HCT116 (cell line): Measurements from ENCODE around the gene ZGPAT.

ENCODE experiments used
- POLR2A ChIP-seq: IDR thresholded peaks from 2 replicates; pipeline ENCODE4 v1.7.0; 2011; ENCODE audit warnings: borderline replicate concordance; ENCODE audit not compliant: insufficient read depth, insufficient read length; ENCODE audit errors: extremely low read depth
- POLR2AphosphoS5 ChIP-seq: IDR thresholded peaks from 2 replicates; pipeline ENCODE4 v1.6.1; 2011; ENCODE audit warnings: mild to moderate bottlenecking, low read depth, low read length, moderate library complexity
- RAD21 ChIP-seq: IDR thresholded peaks from 2 replicates; pipeline ENCODE4 v1.6.1; 2012; ENCODE audit warnings: low read depth, mild to moderate bottlenecking
- SIN3A ChIP-seq: IDR thresholded peaks from 2 replicates; pipeline ENCODE4 v1.6.1; 2012; ENCODE audit warnings: low read depth
- SRF ChIP-seq: IDR thresholded peaks from 2 replicates; pipeline ENCODE4 v1.6.1; 2012; ENCODE audit warnings: low read depth
- YY1 ChIP-seq: IDR thresholded peaks from 2 replicates; pipeline ENCODE4 v1.6.1; 2011; ENCODE audit warnings: low read length, low read depth, moderate library complexity, mild to moderate bottlenecking; ENCODE audit not compliant: insufficient replicate concordance; ENCODE audit errors: extremely low read depth
- ZNF274 ChIP-seq: fragments of 200-500 bp; sonication (Bioruptor generic); IDR thresholded peaks from 2 replicates; pipeline ENCODE4 v1.6.1; 2014; ENCODE audit warnings: mild to moderate bottlenecking, low read depth, low read length, inconsistent platforms
- TF ChIP-seq, protein P1 (sequence below), 3 experiments: fragments of 200-600 bp in 1 of 3; sonication (generic) in 1 of 3; IDR thresholded peaks in 2 of 3; conservative IDR thresholded peaks in 1 of 3; 2 replicates each; pipeline ENCODE4 v1.5.1; 2012 to 2017; ENCODE audit warnings: low read depth in 2 of 3, low read length in 2 of 3, antibody characterized with exemption in 1 of 3, borderline replicate concordance in 1 of 3, control low read depth in 1 of 3, mild to moderate bottlenecking in 1 of 3, mixed read lengths in 1 of 3, mixed run types in 1 of 3, moderate library complexity in 1 of 3; ENCODE audit not compliant: insufficient read depth in 1 of 3

DNA sequence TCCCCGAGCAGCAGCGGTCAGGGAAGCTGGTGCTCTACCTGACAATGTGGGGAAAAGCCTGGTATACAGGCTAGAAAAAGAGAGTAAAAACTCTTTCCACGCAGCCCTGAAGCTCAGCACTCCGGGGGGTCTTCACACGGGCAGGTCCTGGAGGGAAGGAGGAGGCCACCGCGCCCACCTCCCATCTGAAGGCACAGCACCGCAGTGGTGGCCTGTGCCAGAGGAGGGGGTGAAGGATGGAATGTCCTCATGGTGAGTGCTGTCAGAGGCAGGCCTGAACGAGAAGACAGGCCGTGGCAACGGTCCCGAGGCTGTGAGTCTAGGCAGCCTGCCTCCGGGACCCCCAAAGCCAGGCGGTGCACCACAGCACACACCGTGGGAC, 37.6 kb downstream of the ZGPAT start:
- TF ChIP-seq YY1: no peak
- TF ChIP-seq POLR2AphosphoS5: no peak
- TF ChIP-seq, protein P1, sequence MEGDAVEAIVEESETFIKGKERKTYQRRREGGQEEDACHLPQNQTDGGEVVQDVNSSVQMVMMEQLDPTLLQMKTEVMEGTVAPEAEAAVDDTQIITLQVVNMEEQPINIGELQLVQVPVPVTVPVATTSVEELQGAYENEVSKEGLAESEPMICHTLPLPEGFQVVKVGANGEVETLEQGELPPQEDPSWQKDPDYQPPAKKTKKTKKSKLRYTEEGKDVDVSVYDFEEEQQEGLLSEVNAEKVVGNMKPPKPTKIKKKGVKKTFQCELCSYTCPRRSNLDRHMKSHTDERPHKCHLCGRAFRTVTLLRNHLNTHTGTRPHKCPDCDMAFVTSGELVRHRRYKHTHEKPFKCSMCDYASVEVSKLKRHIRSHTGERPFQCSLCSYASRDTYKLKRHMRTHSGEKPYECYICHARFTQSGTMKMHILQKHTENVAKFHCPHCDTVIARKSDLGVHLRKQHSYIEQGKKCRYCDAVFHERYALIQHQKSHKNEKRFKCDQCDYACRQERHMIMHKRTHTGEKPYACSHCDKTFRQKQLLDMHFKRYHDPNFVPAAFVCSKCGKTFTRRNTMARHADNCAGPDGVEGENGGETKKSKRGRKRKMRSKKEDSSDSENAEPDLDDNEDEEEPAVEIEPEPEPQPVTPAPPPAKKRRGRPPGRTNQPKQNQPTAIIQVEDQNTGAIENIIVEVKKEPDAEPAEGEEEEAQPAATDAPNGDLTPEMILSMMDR (IDR thresholded peaks at IDR 0.05 in 2 of 3, conservative IDR thresholded peaks at IDR 0.05 in 1 of 3; ENCODE audit: borderline replicate concordance in 1 of 3, insufficient read depth in 1 of 3, low read depth in 2 of 3, low read length in 2 of 3): no peak
- TF ChIP-seq POLR2A: no peak
- TF ChIP-seq RAD21: no peak
- TF ChIP-seq ZNF274: no peak
- TF ChIP-seq SIN3A: no peak
- TF ChIP-seq SRF: no peak
